ENCODE data around the gene CERS3.

The CERS3 gene

DNA sequence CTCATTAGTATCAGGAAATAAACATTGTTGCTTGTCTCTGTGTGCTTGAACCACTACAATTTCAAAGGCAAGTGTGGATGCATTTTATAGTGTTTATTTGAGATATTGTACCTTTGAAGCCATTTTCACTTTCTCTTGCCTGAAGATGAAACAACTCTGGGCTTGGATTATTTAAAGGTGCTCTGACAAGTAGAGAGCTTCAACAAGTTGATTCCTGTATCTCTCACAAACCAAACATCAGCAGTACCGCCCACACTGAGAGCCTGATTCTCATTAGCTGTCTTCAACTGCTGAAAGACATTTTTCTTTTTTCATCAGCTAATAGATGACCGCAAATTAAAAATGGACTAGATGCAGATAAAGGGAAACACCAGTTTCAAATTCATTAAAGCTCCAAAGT is 806 bp upstream of the CERS3 start:
- DNase-seq (ENCODE audit: low spot score): no peak

DNA sequence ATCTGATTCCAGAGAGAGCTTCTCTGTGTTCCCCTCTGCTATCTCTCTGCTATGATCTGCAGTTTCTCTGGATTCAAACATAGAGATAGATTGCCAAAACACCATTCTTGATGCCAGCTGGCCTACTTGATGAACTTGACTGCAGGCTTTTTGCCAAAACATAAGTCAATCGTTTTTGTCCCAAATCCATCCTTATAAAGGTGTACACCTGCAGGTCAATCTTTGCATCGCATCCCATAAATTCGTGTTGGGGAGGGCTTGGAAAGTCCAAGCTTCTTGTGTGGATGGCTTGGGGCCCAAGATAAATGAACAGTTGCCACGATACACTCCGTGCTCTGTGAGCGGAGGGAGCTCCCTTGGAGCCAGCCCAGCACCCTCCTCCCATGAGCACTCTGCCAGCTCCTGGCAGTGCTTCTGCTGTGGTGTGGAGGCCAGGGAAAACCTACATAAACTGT is 2.7 kb downstream of the CERS3 start:
- peak; percentile 50 for DNase-seq (ENCODE audit: low spot score)

DNA sequence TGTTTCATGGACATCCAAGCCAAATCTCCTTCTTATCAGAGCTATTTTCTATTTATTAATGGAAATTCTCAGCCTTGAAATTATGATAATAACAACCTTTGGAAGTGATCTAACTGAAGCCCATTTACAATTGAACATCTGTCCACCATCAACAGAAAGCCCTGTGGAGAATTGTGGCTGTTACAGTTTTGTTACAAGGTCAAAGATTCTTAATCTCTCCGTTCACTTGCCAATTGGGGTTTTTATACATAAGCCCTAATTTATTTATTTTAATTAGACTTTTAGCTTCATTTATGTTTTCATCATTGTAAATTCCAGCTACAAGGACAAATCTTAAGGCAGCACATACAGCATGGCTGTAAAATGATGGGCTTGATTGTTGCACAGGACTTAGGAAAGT is 3.3 kb downstream of the CERS3 start:
- DNase-seq (ENCODE audit: low spot score): no peak

DNA sequence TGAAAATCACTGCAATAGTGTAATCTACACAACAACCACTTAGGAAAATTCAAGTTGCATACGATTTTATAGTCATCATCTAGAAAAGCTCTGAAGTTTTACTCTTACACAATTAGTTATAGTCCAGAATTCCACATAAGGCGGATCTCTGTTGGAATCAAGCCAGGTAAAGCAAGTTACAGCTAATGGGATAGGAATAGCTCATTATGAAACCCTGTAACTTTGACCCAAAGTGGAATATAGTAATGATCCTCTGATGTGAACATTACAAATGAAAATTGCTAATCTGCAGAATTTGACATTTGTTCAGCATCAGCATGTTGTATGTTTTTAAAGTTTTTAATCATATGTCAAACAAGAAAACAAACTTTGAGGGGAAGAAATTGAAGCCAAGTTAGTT is 4.4 kb downstream of the CERS3 start:
- DNase-seq (ENCODE audit: low spot score): no peak

DNA sequence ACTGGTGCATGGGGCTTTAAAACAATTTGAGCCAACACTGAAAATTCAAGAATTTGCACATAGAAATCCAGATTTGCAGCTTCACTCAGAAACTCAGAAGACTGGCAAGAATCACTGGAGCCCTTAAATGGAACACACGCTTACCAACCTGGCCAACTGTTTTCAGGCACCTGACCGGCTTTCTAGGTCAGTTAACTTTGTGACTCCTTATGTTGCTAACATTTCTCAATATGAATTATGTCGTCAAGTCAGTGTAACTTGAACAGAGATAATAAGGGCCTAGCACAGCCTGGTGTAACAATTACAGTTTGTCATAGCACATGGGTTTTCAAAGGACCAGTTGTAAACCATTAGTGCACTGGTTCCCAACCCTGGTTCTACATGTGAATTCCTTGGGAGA is 6.8 kb downstream of the CERS3 start:
- no peak for DNase-seq (ENCODE audit: low spot score)

DNA sequence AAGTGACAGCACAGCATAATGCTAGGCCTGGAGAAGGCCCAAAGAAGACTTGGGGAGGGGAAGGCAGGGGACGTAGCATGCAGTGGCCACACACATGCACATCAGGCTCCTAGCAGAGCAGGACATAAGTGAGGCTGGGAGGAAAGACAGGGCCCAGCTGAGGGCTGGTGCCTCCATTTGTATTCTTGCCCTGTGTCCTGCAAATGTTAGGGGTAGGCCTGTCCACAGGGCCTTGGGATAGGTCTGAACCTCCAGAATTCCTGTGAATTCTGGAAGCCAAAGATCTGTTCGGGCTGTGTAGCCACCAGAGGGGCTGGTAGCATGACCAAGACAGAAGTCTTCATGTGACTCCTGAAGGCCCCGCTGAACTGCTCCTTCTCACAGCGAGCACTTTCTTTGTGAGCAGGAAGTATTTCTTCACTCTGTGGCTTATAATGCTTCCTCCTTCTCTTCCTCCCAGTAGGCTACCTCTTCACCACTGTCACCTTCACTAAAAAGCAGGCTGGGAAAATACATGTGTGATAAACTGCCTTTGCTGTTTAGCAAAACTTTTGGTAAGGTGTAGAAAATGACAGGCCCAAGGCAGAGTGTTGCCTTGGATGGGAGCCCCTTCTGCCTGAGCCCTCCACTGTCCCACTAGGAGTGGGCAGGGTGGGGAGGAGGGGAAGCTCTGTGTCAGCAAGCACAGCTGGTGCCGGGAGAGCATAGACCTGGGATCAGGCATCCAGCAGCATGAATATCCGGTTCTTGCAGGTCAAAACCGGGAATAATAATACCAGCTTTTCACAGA is 8.4 kb downstream of the CERS3 start:
- peak; percentile 25 for DNase-seq (ENCODE audit: low spot score)

DNA sequence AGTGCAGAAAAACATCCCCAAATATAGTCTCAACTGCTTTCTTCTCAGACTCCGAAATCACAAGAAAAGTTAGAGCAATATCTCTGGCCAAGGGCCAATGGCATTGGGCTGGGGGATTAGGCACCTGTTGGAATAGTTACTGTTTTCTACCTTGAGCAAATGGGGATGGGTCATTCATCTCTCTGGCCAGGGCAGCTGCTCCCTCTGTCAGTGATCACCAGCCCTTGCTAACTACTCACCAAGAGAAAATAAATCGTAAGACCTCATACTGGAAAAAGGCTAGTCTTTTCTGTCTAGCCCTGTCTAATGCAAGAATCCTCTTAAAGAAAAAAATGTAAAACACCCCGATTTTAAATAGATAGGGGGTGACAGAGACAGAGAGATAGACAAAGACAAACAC is 10.9 kb downstream of the CERS3 start:
- no peak for DNase-seq (ENCODE audit: low spot score)

DNA sequence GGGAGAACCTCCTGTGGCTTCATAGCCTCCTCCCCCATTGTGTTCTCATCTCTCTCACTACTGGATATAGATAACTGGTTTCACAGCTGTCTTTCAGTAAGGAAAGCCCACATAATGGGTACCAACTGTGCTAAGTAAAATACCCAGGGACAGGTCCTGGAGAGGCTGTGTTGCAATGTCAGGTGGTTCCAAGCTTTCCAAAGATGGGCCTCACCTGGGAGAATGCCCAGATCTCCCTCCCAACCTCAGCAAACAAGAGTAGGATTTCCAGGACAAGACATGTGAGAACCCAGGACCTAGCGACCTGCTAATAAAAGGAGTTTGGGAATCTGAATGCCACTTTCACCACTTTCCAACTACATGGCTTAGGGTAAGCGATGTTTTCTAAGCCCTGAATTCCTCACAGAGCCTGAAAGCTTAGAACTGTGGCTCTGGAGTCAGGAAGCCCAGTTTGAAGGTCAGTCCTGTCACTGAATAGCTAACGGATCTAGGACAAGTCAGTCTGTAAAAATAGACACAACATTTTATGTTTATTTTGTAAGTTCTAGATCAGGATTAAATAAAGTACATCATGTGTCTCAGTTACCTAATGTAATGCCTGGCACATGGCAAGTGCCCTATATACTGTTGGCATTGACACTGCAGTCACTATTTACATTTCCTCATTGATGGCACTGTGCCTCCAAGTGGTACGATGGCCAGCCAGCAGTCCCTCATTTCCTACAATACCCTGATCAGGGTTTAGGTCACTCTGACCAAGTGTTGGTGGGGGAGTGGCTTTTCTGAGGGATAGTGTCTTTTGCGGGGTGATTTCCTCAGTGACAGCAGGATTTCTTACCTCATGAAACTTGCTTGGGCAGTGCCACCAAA is 11.9 kb downstream of the CERS3 start:
- no peak for DNase-seq (ENCODE audit: low spot score)

DNA sequence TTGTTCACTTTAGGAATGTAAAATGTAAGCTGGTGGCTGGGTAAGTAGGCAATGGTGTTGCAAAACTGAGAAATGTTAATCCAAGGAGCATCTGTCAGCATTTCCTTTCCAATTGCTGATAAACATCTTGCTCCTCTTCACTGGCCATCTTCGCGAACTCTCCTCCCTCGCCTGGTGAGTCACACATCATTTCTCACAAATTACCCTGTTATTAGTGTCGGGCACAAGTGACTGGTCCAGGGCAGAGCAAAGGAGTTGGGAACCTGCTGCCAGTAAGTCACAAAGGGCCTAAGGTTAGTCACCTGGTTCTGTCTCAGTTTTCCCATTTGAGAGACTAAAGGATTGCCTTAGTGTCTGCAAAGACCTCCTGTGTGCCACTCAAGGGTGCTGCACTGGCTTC is 13.0 kb downstream of the CERS3 start:
- no peak for DNase-seq (ENCODE audit: low spot score)

DNA sequence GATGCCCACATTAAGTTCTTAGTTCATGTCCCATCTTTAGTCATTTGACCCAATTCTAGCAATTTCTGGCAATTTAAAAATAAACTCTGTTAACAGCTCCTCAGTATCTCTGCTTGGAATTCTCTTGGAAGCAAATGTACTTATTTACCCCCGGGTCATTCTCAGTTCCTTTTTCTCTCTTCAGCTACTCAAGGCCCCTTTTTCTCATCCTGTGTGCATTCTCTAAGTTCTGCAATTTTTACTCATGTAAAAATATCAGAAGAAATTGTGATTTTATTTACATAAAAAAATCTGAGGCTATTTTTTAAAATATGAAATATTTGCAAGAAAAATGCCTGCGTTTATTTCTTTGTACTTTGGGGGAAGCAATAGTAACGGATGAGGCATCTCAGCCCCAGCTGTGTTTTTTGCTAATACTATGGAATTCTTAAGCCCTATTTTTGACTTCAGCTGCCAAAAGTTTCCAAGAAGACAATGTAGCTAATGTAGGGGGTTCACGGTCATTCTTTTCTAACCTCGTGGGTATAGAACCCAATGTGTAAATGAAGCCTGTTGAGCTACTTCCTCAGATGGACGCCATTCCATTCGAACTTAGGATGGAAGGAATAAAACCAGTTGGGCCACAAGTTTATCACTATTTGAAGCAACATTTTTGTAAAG is 20.0 kb downstream of the CERS3 start:
- no peak for DNase-seq (ENCODE audit: low spot score)

DNA sequence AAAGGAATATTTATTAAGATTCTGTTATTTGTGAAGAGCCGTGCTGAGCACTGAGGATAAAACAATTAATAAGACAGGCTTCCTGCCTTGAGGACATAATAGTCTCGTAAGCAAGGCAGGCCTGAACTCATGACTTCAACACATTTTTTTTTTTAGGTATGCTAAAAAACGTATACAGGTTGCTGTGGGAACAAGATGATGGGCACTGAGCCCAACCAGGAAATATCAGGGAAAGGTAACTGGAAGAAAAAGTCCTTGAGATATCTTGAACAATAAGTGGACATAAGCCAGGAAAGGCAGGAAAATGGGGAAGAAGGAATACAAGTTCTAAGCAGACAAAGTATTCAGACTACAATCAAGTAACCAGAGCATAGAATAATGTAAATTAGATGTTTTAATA is 26.1 kb downstream of the CERS3 start:
- no peak for DNase-seq (ENCODE audit: low spot score)

DNA sequence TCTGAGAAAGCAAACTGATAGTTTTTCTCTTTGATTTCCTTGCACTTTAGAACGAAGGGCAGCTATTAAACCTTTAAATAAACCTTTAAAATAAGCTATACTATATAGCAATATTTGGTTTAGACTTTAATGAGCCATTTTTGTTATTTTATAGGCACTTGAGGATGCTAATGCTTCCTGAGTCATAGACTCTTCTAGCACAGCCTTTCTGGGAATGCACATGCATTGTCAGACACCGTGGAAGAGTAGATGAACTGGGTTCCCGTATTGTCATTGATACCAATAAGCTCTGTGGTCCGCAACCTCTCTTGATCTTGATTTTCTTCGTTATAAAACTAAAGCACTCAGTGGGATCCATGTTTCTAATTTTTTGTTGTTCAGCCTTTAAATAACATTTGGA is 27.6 kb downstream of the CERS3 start:
- DNase-seq (ENCODE audit: low spot score): no peak

DNA sequence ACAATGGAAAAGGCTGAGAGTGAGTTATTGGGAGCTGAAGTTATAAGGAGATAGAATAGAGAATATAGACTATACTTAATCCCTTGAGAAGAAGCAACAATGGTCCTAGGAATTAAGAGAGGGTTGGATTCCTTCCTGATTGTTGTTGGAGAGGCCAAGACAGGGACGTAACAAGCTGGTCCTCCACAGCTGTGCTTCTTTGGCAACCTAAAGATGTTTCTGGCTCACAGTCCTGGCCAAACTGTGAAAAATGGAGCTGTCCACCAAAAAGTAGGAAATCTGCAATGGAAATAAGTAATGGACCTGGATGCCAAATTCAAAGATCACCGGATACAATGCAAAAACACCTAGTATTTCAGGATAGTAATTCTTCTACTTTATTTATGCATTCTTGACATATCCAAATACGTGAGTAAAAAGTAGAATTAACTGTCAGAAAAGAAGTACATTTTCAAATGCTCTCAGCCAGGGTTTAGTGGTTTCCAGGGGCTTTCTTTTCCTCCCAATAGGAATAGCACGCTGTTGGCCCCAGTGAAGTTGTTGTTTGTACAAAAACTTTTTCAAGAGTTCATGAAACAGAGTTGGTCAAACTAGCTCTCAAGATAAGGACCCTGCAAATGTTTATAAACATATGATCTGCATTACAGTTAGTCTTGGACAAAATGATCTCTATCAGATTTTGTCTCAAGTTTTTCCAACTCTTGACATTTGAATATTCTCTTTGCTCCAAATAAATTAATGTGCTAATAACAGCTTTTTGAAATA is 28.3 kb downstream of the CERS3 start:
- DNase-seq (ENCODE audit: low spot score): no peak

DNA sequence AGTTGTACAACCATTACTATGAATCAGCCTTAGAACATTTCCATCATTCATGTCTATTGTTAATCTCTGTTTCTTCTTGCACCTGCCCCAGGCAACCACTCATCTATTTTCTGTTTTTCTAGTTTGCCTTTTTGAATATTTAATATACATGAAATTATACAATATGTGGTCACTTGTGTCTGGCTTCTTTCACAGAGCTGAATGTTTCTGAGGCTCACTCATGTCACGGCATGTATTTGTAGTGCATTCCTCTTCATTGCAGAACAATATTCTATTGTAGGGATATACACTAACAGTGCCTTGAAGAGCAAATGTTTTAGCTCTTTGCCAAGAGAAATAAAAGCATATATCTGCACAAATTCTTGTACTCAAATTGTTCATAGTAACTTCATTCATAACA is 32.9 kb downstream of the CERS3 start:
- no peak for DNase-seq (ENCODE audit: low spot score)

DNA sequence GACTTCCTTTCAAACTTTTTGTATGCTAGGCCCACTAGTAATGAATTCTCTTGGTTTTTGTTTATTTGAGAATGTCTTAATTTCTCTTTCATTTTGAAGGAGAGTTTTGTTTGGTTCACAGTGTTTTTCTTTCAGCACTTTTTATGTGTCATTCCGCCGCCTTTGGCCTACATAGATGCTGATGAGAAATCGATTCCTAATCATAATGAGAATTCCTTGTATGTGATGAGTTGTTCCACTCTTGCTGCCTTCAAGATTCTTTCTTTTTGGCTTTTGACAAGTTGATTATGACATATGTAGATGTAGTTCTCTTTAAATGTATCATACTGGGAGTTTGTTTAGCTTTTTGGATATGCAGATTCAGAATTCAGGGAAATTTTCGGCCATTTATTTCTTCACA is 35.5 kb downstream of the CERS3 start:
- no peak for DNase-seq (ENCODE audit: low spot score)

DNA sequence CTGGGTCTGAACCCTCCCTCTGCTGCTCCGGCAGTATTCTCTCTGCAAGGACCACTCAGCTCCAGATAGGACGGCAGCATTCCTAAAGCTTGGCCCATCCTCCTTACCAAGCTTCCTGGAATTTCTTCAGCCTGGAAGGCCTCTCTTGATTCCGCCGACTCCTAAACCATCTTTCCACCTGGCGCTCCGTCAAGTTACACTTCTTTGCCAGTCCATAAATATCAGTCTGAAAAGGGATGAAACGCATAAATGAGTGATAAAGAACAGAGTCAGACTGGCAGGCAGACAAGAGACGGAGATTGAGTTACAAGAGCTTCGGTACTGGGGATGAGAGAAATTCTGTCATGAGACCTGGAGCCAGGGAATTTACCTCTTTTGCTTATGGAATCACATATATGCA is 44.3 kb downstream of the CERS3 start:
- DNase-seq (ENCODE audit: low spot score): no peak

DNA sequence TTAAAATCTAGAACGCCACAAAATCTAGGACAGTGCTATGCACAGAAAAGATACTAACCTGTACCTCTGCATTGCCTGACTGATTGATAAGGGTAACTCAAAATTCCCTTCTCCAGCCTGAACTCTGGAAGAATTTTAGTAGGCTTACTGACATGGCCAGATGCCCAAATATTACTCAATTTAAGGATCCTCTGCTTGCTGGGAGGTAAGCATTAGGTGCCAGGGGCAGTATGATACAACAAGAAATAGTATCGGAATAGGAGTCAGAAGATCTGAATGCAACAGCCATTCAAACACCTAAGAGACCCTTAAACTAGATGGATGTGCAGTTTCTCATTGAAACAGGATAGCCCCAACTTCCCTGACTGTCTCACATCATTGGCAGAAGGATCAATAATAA is 45.4 kb downstream of the CERS3 start:
- DNase-seq (ENCODE audit: low spot score): no peak

DNA sequence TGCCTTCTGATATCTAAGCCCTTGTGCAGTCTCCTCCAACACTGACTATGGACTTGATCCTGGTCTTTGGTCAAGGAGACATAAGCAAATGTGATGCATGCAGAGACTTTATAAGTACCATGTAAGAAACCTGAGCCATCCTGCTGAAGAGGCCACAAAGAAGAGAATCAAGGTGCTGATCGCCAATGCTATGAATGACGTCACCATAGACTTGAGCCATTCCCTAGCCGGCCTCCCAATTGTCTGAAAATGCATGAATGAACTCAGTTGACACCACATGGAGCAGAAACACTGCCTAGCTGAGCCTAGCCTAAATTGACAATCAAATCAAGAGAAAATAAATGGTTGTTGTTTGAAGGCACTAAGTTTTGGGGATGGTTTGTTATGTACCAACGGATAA is 51.9 kb downstream of the CERS3 start:
- no peak for DNase-seq (ENCODE audit: low spot score)

DNA sequence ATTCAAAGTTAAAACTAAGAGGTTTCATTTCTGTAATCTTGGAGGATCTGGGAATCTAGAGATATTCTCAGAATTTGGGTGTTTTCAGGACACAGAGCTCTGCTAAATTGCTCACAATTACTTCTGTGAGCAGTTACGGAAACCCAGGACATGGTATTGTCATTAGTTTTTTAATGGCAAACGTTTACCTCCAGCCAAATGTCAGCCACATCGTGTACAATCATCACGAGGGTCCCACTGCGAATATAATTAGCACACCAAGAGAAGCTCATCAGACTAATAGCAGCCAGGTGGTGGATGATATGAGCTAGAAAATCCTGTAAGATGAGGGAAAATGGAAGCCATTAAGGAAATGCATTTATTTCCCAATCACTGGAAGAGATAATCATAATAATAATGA is 56.0 kb downstream of the CERS3 start:
- DNase-seq (ENCODE audit: low spot score): no peak

DNA sequence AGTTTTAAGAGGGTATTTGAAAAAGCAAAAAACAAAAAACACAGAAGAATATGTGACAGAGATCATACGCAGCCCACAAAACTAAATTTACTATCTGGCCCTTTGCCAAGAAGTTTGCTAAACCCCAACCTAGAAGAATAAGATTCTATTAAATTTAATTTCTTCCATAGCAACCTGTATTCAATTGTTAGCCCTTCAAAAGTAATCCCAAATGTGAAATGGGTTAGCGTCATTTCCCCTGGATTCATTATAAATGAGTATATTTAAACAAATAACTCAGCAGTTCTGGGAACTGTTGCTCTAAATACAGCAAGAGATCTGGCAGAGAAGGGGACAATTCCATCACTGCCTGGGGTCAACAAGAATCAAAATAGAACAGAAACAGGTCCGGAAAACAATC is 56.8 kb downstream of the CERS3 start:
- DNase-seq (ENCODE audit: low spot score): no peak

DNA sequence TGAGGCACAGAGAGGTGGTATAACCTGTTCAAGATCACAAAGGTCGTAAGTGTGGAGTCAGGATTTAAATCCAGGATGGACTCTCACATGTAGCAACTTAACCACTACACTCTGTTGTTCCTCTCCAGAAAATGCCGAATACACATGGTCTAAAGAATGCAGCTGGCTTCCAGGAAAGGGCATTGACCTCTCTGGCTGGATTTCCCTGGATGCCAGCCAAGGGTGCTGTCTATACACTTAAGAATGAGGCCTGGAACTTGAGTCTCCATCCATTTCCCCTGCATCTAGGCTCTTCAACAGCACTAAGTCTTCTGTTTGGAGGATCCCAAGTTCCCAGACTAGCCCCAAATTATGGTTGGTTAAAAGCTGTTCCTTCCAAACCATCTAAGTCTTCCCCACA is 60.5 kb downstream of the CERS3 start:
- no peak for DNase-seq (ENCODE audit: low spot score)

DNA sequence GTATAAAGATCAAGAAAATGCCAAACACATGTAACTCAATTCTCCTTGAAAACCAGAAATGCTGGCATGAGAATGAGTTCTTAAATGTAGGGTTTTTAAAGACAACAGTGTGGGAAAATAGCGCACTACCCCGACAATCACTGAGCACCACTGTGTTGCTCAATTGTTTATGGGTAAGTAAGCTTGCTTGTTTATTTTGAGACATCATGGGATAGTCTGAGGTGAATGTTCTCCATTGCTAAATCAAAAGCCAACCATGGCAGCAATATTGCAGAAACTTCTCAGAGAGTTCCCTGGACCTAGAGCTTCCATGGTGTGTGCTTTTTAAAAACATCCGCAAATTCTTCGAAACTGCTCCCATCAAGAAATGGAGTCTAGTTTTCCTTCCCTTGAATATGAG is 62.7 kb downstream of the CERS3 start:
- no peak for DNase-seq (ENCODE audit: low spot score)

All from globus pallidus (tissue), 1 donor.